CD4-positive, alpha-beta T cell treated with Interleukin-4 for 4 hours (primary cell): ENCODE measurements around the gene ECI2.
"Not testable (repeated sequence)": the region's sequence is repeated elsewhere in the genome, so short reads cannot be mapped to it uniquely, and the experiment has no call there.

Source experiments
- DNase-seq: peaks from one replicate; pipeline ENCODE4 v3.0.0-alpha.2; 2020

ECI2 gene

DNA sequence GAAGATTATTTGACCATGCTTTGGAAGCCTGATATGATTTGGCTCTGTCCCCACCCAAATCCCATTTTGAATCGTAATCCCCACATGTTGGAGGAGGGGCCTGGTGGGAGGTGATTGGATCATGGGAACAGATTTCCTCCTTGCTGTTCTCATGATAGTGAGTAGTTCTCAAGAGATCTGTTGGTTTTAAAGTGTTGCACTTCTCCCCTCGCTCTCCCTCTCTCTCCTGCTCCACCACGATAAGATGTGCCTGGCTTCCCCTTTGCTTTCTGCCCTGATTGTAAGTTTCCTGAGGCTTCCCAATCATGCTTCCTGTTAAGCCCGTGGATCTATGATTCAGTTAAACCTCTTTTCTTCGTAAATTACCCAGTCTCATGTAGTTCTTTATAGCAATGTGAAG, 34.7 kb downstream of the ECI2 start:
- no peak for DNase-seq

DNA sequence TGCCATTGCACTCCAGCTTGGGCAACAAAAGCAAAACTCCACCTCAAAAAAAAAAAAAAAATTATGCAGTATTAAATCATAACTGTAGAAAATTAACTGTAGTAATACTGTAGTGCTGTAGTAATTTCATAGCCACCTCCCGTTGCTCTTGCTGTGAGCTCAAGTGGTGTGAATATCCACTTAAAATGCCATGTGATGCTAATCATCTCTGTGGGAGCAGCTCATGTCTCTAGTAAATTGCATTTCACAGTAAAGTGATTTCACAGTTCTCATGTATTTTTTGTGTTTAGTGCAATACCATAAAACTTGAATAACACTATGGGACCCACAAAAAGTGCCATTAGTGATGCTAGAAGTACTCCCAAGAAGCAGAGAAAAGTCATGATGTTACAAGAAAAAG, 42.1 kb downstream of the ECI2 start:
- DNase-seq = no peak

DNA sequence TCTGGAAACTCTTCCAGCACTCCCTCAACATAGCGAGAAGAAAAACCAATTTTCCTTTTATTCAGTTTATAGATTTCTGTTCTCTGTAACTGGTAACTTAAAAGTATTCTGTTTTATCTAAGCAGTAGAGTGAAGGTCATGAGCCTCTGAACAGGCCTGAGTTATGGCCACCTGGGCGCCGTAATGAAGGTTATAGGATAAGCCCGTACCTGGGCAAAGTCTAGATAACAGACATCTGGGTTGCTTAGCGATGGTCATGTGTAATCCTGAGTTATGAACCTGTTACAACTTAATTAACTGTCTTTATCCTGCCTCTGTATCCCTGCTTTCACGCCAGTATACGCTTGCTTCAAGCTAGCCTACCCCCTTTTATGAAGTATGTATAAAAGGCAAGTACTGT, 43.4 kb downstream of the ECI2 start:
- DNase-seq = no peak

DNA sequence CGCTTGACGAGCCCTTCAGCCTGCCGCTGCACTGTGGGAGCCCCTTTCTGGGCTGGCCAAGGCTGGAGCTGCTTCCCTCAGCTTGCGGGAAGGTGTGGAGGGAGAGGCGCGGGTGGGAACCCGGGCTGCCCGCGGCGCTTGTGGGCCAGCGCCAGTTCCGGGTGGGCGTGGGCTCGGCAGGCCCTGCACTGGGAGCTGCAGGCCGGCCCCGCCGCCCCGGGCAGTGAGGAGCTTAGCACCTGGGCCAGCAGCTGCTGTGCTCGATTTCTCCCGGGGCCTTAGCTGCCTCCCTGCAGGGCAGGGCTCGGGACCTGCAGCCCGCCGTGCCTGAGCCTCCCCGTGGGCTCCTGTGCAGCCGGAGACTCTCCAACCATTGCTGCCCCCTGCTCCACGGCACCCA, 45.3 kb downstream of the ECI2 start:
- DNase-seq = not testable (repeated sequence)

DNA sequence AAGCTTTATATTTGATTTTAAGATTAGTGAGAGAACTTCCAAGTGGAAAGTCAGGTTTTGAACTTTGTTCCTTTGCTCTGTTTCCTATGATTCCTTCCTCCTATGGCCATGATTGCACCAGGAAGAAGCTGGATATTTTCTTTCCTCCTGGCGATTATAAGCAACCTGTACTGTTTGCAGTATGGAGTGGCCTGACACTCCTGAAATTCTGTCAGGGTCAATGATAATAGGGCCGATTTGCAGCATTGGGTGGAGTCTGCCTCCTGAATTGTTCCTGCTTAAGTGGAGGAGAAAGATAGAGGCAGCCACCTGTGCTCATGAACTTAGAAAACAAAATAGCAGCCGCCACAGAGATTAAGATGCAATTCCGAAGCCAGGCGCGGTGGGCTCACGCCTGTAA, 46.7 kb downstream of the ECI2 start:
- no peak for DNase-seq

DNA sequence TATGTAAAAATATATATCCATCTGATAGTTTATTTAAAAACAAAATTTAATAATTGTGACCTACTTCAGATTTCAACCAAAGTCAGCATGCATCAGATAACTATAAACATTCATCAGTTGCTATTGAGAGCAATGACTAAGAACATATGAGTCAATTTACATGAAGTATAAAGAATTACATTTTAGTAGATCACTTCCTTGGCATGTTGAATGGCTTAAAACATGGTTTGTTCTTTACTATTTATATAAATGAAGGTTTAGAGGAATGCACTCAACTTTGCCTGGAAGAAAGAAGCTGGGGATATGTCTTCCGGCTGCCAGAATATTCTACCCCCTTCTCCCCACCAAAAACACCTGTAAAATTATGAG, 50.1 kb downstream of the ECI2 start:
- DNase-seq = no peak

DNA sequence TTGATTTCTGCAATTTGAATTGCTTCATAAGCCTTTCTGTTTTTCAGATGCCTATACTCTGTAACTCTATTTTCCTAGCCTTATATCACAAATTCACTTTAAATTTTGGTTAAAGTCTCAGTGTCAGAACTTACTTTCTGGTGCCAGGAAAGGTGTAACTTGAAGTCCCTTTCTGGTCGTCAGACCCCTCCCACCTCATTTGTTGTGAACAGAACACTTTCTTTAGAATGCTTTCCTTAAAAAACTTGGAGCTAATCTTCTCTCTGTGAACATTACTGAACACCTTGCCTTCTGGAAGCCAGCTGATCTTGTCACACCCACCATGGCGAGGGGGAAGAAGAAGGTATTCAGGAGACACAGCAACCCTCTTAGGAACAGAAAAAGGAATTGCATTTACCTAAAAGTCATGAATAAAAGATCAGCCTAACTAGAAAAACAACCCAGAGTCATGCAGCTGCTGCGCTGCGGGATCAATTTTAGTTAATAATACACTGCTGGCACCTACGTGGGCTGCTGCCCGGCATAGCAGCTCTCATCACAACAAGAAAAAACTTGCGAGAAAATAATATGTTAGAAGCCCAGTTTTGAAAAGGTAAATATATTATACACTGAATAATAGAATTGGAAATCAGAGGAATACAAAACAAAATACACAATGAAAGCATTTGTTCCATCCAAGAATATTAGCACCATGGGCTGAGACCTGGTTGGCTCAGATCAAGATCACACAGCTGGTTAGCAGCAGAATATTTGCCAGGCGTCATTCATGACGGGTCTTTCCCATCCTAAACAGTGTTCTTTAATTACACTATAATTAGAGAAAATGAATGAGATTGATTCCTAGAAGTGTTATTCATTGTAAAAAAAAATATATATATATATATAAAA, 50.7 kb downstream of the ECI2 start:
- no peak for DNase-seq

DNA sequence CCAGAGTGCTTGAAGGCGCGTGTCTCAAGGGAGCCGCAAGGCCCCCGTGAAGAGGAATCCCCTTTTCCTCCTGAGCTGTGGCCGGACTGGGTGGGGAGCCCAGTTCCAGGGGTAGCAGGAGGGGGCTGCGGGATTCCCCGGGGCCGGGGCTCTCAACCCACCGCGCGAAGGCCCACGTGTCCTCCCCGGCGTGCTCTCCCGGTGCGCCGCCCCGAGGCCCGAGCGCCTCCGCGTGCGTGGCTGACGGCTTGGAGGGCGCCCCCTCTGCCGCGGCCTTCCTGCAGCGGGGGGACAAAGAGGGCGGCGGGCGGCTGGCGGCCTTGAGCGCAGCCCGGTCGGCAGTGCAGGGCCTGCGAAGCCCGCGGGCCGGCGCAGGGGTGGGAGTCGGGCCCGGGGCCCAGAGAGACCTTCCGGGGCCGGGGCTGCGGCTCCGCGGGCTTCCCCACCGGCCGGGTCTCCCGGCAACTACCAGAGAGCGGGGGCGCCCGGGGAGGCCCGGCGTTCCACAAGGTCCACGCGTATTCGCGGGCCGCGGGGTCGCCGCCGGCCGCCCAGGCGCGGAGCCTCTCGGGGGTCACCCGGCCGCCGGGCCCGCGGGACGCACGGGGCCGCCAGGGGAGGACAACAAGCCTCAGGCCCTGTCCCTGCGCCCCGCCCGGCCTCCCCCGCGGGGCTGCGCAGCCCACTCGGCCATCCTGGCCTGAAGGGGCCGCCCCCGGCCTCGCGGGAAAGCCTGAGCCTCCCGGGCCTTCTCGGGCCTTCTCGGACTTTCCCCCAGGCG, 56.5 kb downstream of the ECI2 start, which contains the start of gene FAM217A:
FAM217A (minus strand) TSS at position 447 of the 781 bp plus-strand sequence. CDS start 1,723 bp downstream, outside the sequence.
- no peak for DNase-seq

DNA sequence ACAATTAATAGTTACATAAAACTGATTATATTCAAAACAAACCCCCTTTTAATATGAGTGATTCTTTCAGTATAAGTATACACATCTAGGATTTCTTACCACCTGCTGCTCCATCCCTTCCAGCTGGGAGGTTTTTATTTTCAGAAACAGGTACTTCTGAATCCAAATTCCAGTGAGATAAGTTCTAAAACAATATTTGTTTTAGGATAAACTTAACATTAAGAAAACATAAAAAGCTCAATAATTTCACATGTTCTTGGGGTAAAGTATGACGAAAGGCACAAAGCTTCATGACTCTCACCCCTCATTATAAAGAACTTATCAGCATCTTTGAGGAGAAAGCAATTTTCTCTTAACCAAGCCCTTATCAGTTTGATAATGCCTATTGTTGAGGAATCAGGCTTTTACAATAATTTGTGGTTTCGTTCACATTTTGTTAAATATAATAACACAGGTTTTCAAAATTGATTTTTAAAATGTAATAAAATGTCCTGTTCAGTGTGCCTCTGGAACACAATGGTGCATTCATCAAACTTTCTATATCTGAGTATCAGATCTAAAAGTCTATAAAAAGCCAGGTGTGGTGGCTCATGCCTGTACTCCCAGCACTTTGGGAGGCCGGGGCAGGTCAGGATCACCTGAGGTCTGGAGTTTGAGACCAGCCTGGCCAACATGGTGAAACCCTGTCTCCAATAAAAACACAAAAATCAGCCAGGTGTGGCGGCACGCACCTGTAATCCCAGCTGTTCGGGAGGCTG, 60.7 kb downstream of the ECI2 start:
- no peak for DNase-seq

DNA sequence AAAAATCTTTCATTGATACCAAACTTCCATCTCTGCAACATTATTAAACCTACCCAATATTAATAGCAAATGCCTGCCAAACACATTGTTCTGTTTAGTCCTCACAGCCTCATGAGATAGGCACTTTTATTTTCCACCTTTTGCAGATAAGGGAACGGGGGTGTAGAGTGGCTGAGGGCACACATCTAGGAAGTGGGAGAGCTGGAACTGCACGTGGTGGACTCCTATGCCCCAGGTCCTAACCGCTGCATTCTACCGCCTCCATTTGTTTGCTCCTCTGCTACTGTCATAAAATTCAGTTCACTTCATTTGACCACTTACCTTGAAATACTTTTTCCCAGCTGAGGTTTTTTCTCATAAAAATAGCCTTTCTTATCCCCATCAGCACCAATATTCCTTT, 64.0 kb downstream of the ECI2 start:
- no peak for DNase-seq

DNA sequence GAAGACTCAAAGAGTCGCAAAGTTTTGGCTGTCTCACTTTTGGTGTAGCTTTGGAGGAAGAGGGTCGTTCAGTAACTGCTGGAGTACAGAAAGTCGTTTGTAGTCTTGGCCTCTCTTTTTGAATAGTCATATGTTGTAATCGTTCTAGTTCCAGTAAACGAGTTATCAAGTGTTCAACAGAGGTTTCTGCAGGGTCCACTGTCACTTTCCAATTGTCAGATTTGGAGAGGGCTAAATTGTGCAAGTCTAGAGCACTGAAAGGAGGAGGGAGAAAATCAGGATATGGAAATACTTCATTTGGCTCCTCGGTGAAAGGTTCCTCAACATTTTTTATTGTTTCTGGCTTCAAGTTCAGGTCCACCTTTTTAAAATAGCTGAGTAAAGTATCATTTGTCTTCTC, 66.2 kb downstream of the ECI2 start:
- no peak for DNase-seq

DNA sequence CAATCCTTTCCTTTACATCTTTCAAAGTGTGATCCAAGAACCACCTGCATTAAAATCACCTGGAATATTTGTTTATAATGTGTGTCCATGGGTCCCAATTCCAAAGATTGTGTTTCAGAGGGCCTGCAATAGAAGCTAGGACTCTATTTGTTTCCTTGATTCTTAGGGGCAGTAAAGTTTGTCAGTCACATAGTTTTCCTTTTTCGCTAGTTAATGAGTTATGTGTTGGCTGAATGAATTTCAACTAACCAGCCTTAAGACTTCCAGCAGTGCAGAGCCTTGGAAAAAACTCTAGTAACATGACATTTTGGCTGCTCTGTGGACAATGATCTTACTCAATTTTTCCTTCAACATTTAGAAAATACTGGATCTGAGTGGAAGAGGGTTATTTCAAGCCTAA, 67.7 kb downstream of the ECI2 start:
- DNase-seq = no peak

DNA sequence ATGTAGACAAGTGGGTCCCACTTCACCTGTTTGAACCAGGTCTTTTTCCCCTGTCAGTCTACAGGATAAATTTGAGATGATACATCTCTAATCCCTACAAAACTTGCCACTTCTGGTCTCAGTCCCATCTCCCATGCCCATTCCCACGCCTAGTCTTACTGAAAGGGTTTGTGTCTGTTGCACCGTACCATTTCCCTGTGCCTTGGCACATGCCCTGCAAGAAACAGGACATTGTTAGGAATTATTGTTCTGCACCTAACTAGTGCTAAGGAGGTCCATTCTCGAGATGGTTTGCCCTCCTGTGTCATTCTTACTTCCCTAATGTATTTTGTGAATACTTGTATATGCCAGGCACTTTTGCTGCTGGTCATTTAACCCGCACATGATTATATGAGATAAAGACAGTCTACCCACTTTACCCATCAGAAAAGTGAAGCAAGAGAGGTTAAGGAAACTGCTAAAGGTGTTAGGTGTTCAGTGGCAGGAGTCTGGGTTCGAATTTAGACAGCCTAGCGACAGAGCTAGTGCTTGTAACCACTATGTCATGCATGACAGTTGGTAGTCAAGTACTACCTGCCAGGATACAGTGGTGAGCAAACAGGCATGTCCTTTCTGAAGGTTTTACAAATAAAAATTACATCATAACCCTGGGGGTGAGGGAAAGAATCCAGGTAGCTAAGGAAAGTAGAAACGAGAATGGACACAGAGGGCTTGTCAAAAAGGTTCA, 69.2 kb downstream of the ECI2 start:
- no peak for DNase-seq
